Cortex of kidney (tissue), 1 donor: ENCODE measurements around the gene CCZ1B.
"Not testable (repeated sequence)": the region's sequence is repeated elsewhere in the genome, so short reads cannot be mapped to it uniquely, and the experiment has no call there.

Source experiments
- DNase-seq: peaks from one replicate; lab custom pipeline; 2025; lab: John Stamatoyannopoulos, UW

CCZ1B gene

DNA sequence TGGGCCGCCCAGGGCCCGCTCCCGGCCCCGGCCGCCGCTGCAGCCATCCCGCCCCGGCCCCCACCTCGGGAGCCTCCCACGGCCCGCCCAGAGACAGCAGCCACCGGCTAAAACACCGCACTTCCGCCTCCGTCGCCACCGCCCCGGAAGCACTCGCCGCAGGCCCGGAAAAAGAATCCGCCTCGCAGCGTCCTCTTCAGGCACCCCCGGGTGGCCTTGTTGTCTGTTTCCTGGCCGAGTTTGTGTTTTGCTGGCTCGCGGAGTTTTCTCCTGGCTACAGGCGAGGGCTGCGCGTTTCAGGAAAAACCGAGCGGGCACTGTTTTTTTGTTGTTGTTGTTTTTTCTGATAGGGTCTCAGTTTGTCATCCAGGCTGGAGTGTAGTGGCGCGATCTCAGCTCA is at the start of gene CCZ1B:
Gene CCZ1B (minus strand): TSS at position 125 of the 400 bp plus-strand sequence. CDS start 78 bp downstream, at position 47.
- not testable (repeated sequence) for DNase-seq

- not testable (repeated sequence) for DNase-seq
These were observed 48.9 kb upstream of the CCZ1B start for GRCh38 chr7:6875022-6875421.

- not testable (repeated sequence) for DNase-seq
These were observed 46.3 kb upstream of the CCZ1B start for GRCh38 chr7:6872246-6872945.

- DNase-seq = not testable (repeated sequence)
These were observed 45.5 kb upstream of the CCZ1B start for GRCh38 chr7:6871421-6872144.

DNA sequence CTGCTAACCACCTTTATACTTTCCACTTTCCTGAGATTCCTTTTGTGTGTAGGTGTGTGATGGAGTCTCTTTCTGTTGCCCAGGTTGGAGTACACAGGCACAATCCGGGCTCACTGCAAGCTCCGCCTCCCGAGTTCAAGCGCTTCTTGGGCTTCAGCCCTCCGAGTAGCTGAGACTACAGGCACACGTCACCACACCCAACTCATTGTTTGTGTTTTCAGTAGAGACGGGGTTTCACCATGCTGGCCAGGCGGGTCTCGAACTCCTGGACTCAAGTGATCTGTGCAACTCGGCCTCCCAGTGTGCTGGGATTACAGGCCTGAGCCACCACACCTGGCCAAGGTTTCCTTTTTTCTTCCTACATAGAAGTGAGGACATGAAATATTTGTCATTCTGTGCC is 38.7 kb upstream of the CCZ1B start:
- not testable (repeated sequence) for DNase-seq

GRCh38 chr7:6864188-6864587 is 38.1 kb upstream of the CCZ1B start:
- DNase-seq = not testable (repeated sequence)

- DNase-seq = not testable (repeated sequence)
These were observed 36.8 kb upstream of the CCZ1B start for GRCh38 chr7:6862876-6863275.

- DNase-seq = not testable (repeated sequence)
These were observed 31.7 kb upstream of the CCZ1B start for GRCh38 chr7:6857721-6858314.

DNA sequence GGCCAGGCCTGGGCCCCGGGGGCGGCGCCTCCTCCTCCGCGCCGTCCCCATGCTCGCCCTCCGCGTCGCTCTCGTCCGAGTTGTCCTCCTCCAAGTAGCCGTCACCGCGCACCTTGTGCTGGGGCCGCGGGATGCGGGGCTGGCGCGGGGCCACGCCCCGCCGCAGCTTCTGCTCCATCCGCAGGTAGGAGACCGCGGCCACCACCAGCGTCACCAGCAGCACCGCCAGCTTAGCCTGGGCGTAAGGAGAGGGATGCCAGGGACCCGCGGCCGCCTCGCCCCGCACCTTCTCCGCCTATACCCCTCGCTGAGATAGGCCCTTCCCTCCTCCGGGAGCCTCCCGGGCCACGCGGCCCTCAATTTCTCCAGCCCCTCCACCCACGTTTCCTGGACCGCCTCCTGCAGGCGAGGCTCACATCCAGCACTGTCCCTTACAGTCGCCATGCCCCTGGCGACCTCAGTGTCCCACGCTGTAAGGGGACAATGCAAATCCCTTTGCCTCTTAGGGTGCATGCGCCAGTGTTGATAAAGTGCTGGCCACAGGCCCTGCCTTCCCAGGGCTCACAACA is 29.6 kb upstream of the CCZ1B start:
- not testable (repeated sequence) for DNase-seq

- not testable (repeated sequence) for DNase-seq
These were observed 28.9 kb upstream of the CCZ1B start for GRCh38 chr7:6854747-6855562.

GRCh38 chr7:6853681-6854080 is 27.6 kb upstream of the CCZ1B start:
- DNase-seq = not testable (repeated sequence)

DNA sequence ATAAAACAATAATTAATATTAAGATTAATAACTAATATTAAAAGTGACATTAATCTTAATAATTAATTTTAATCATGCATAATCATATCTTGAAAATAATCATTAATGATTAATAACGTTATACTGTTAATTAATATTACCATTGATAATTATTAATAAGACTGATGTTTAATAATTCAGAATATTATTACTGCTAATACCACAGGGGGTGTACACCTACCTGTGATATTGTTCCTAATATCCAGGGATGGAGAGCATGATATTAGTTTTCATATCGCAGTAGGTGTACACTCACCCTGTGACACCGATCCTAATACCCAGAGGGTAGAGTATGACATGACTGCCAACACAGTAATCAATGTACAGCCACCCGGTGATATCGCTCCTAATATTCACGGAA is 23.1 kb upstream of the CCZ1B start:
- not testable (repeated sequence) for DNase-seq

- not testable (repeated sequence) for DNase-seq
These were observed 21.7 kb upstream of the CCZ1B start for GRCh38 chr7:6847751-6848150.

DNA sequence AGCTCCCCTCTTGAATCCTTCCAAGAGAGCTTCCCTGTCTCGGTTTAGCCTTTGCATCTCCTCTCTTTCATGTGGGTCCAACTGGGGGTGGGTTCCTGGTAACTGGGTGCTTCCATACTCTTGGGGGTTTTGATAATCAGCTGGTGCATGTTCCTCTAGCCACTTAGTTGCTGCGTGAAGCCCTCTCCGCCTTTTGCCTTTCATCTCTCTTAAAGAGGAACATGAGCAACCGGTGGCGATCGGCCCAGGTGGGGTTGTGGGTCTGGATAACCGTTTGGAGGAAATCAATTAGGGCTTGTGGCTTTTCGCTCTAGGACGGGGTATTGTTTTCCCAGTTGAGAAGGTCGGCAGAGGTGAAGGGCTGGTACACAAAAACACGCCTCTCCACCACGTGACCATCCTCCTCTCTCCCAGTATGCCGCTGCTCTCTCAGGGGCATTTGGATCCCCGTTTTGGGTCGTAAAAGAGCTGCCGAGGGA is 19.9 kb upstream of the CCZ1B start:
- DNase-seq = not testable (repeated sequence)

DNA sequence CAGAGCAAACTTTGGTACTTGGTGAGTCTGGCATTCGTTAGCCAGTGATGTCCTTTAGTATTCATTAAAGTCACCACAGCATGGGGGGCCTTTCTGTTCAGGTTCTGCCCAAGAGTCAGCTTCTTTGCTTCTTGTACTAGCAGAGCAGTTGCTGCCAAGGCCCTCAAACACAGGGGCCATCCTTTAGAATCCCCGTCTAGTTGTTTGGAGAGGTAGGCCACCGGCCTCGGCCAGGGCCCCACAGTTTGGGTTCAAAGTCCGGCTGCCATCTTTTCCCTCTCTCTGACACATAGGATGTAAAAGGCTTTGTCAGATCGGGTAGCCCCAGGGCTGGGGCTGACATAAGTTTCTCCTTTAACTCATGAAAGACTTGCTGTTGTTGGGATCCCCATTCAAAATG is 17.6 kb upstream of the CCZ1B start:
- DNase-seq = not testable (repeated sequence)

- DNase-seq = not testable (repeated sequence)
These were observed 17.0 kb upstream of the CCZ1B start for GRCh38 chr7:6843092-6843491.

DNA sequence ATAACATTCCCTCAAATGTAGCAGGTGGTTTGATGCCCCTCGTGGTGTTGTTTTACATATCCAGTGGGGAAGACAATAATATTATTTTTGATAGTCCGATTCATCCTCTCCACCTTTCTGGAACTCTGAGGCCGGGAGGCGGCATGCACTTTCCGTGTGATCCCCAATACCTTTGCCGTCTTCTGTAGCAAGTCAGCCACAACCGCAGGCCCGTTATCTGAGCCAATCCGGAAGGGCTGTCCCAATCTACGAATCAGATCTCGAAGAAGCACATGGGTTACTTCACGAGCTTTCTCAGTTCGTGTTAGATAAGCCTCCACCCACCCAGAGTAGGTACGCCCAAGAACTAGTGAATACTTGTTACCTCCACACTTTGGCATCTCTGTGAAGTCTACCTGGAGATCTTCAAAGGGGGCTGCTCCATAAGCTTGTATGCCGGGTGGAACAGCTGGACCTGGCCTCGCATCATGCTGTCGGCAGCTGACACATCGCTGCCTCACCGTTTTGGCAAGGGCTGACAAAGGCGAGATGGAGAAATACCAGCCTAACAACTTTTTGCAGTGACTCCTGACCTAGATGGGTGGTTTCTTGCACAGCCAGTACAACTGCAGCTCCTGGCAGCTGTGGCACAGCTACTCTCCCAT is 16.3 kb upstream of the CCZ1B start:
- DNase-seq = not testable (repeated sequence)

- not testable (repeated sequence) for DNase-seq
These were observed 11.0 kb upstream of the CCZ1B start for GRCh38 chr7:6837081-6837480.

DNA sequence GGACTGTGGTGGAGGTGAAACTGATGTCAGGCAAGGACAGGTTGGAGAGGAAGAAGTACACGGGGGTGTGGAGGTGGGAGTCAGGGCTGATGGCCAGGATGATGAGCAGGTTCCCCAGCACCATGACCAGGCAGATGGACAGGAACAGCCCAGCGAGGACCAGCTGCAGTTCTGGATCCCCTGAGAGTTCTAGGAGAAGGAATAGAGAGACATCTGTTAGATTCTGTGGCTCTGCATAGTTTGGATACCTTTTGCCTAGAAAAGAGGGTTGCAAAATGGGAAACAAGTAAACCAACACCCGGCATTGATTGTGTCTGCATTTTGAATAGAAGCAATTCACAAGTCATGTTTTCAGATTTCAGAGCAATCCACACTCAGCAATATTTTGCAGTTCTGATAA is 9.4 kb upstream of the CCZ1B start:
- DNase-seq = not testable (repeated sequence)

GRCh38 chr7:6833636-6834035 is 7.6 kb upstream of the CCZ1B start:
- DNase-seq = no peak
